Keratinocyte (primary cell): ENCODE measurements around the gene CTDSPL. TPM values are rescaled to one million over a fixed set of nuclear protein-coding genes. Genes with fewer than 3 reads are reported as not detected.

ENCODE experiments used
- DNase-seq: peaks from one replicate; pipeline ENCODE4 v3.0.0-alpha.2; 2011; ENCODE audit warnings: low read depth, missing footprints, low spot score
- FAIRE-seq: peaks from 2 replicates; lab custom pipeline; 2011; peaks lifted over from hg19 to GRCh38; lab: Jason Lieb, UNC
- H2AFZ ChIP-seq: 2 replicates; pipeline ENCODE4 v1.6.0; 2012; ENCODE audit warnings: low read length, control low read depth, inconsistent platforms; ENCODE audit not compliant: control insufficient read depth
- H3K27ac ChIP-seq: 2 replicates; pipeline ENCODE4 v1.5.1; 2011; ENCODE audit warnings: low read length; ENCODE audit not compliant: control insufficient read depth, insufficient read depth
- H3K27me3 ChIP-seq: 3 replicates; pipeline ENCODE4 v1.6.0; 2011; ENCODE audit warnings: low read length; ENCODE audit not compliant: control insufficient read depth, insufficient read depth; ENCODE audit errors: extremely low read depth
- H3K36me3 ChIP-seq, 2 experiments: 2 replicates in 1 of 2; 3 replicates in 1 of 2; pipeline ENCODE4 v1.5.1; 2011; ENCODE audit warnings: low read length in 2 of 2, mild to moderate bottlenecking in 1 of 2; ENCODE audit not compliant: control insufficient read depth in 2 of 2, insufficient read depth in 2 of 2; ENCODE audit errors: extremely low read depth in 1 of 2
- H3K4me1 ChIP-seq: 3 replicates; pipeline ENCODE4 v1.5.1; 2011; ENCODE audit warnings: low read length; ENCODE audit not compliant: control insufficient read depth, insufficient read depth; ENCODE audit errors: extremely low read depth
- H3K4me2 ChIP-seq: 3 replicates; pipeline ENCODE4 v1.6.0; 2011; ENCODE audit warnings: low read depth, low read length; ENCODE audit not compliant: control insufficient read depth, insufficient read depth; ENCODE audit errors: extremely low read depth
- H3K4me3 ChIP-seq, 3 experiments: fragments of 200-600 bp in 1 of 3; sonication (generic) in 1 of 3; 2 replicates in 2 of 3; 3 replicates in 1 of 3; pipeline ENCODE4 v1.5.1; 2011 to 2016; ENCODE audit warnings: low read length in 3 of 3, mild to moderate bottlenecking in 3 of 3, control low read depth in 2 of 3, inconsistent platforms in 1 of 3, low read depth in 1 of 3, mixed read lengths in 1 of 3, mixed run types in 1 of 3, moderate library complexity in 1 of 3; ENCODE audit not compliant: control insufficient read depth in 2 of 3, insufficient read depth in 2 of 3; ENCODE audit errors: extremely low read depth in 1 of 3
- H3K79me2 ChIP-seq: 2 replicates; pipeline ENCODE4 v1.6.0; 2012; ENCODE audit warnings: low read length; ENCODE audit not compliant: control insufficient read depth, insufficient read depth
- H3K9ac ChIP-seq: 3 replicates; pipeline ENCODE4 v1.6.0; 2011; ENCODE audit warnings: low read length; ENCODE audit not compliant: control insufficient read depth, insufficient read depth; ENCODE audit errors: extremely low read depth
- H3K9me1 ChIP-seq: 3 replicates; pipeline ENCODE4 v1.6.0; 2011; ENCODE audit warnings: low read length; ENCODE audit not compliant: control insufficient read depth, insufficient read depth; ENCODE audit errors: extremely low read depth
- H3K9me3 ChIP-seq: 2 replicates; pipeline ENCODE4 v1.5.1; 2012; ENCODE audit warnings: low read depth, low read length; ENCODE audit not compliant: control insufficient read depth
- H4K20me1 ChIP-seq: 3 replicates; pipeline ENCODE4 v1.6.0; 2011; ENCODE audit warnings: low read length; ENCODE audit not compliant: control insufficient read depth, insufficient read depth; ENCODE audit errors: extremely low read depth
- CTCF ChIP-seq, 3 experiments: IDR thresholded peaks in 1 of 3; conservative IDR thresholded peaks in 1 of 3; optimal IDR thresholded peaks in 1 of 3; 2 replicates in 2 of 3; 3 replicates in 1 of 3; pipeline versions ENCODE3 to v1.5.1; 2011; ENCODE audit warnings: low read length in 3 of 3, mild to moderate bottlenecking in 3 of 3, moderate library complexity in 2 of 3, control low read depth in 1 of 3, inconsistent platforms in 1 of 3; ENCODE audit not compliant: insufficient read depth in 2 of 3; ENCODE audit errors: extremely low read depth in 1 of 3
- EZH2 ChIP-seq: IDR thresholded peaks from one replicate; pipeline ENCODE4 v1.6.1; 2012; ENCODE audit warnings: inconsistent platforms, mild to moderate bottlenecking, low read length, moderate library complexity
- dilution Hi-C: fragments of 300-500 bp; cut with MboI; formaldehyde crosslinking; loops from one replicate; pipeline ENCODE4 v1.7.0; 2020; ENCODE audit warnings: low sequenced_read_pairs; ENCODE audit not compliant: extremely low pct_ligation_motif_present
- polyA plus RNA-seq, 5 experiments: library from polyadenylated mRNA; depleted of rRNA in 3 of 5; stranded (reverse) in 3 of 5; stranded (forward) in 1 of 5; unstranded in 1 of 5; fragments of >200 nt; gene quantifications; 1 replicate in 1 of 5; 2 replicates in 3 of 5; 3 replicates in 1 of 5; pipeline versions ENCODE4 v1.2.1 to v1.2.3, GENCODE V29; 2011 to 2012; ENCODE audit warnings: missing spikeins in 2 of 5, low read depth in 1 of 5, low replicate concordance in 1 of 5

Gene CTDSPL
- polyA plus RNA-seq, 1 donor (not counting 4 experiments of a cell fraction or from before 2014, with no cell fraction given): 83.2 TPM

- H3K4me2 ChIP-seq: no peak overlapping the region
- peaks cover 55% of the 10 kb centered on the region for H3K79me2 ChIP-seq
- no peak overlapping the region for H3K4me3 ChIP-seq
- H3K9me3 ChIP-seq: no peaks in the 10 kb centered on the region
- no peaks in the 10 kb centered on the region for H3K9me1 ChIP-seq
- H4K20me1 ChIP-seq: peaks cover 3% of the 10 kb centered on the region
- FAIRE-seq: no peak
- peaks cover 13% of the 10 kb centered on the region for H3K4me1 ChIP-seq
- peaks cover 0 to 5% of the 10 kb centered on the region in 2 experiments for H3K36me3 ChIP-seq
- no peak overlapping the region for H3K27ac ChIP-seq
- no peak overlapping the region for H2AFZ ChIP-seq
- dilution Hi-C loops: no loop called here
- DNase-seq: no peak
- no peaks in the 10 kb centered on the region for H3K27me3 ChIP-seq
- no peak overlapping the region for H3K9ac ChIP-seq
- no peak for TF ChIP-seq EZH2
- no peak for TF ChIP-seq CTCF (optimal IDR thresholded peaks at IDR 0.05 in 1 of 3, IDR thresholded peaks at IDR 0.05 in 1 of 3, conservative IDR thresholded peaks at IDR 0.05 in 1 of 3; ENCODE audit: extremely low read depth in 1 of 3, insufficient read depth in 2 of 3, low read length in 3 of 3)
Observed at GRCh38 chr3:37921025-37921424, 59.3 kb downstream of the CTDSPL start.

- Histone ChIP-seq H3K27ac (no peak overlapping the region), H4K20me1 (no peaks in the 10 kb centered on the region), H3K4me3 (no peak overlapping the region), H3K79me2 (peaks cover 57% of the 10 kb centered on the region), H3K36me3 (peaks cover 0 to 4% of the 10 kb centered on the region in 2 experiments), H3K4me1 (peaks cover 13% of the 10 kb centered on the region), H3K9me1 (no peaks in the 10 kb centered on the region), H3K27me3 (no peaks in the 10 kb centered on the region), H3K9ac (no peak overlapping the region), H3K4me2 (no peak overlapping the region), H2AFZ (no peak overlapping the region), H3K9me3 (no peaks in the 10 kb centered on the region)
- dilution Hi-C loops: no loop called here
- FAIRE-seq (peak; percentile 81), DNase-seq (no peak)
- TF ChIP-seq CTCF (optimal IDR thresholded peaks at IDR 0.05 in 1 of 3, IDR thresholded peaks at IDR 0.05 in 1 of 3, conservative IDR thresholded peaks at IDR 0.05 in 1 of 3; ENCODE audit: extremely low read depth in 1 of 3, insufficient read depth in 2 of 3, low read length in 3 of 3): no peak
- no peak for TF ChIP-seq EZH2
Observed at GRCh38 chr3:37922721-37923568, 61.3 kb downstream of the CTDSPL start.
